ENCODE measurements around the gene CCNE1.
A peak's percentile ranks its signal among the peaks of the same experiment; 100 is the strongest.
"Not testable (repeated sequence)": the region's sequence is repeated elsewhere in the genome, so short reads cannot be mapped to it uniquely, and the experiment has no call there.

CCNE1 gene

DNA sequence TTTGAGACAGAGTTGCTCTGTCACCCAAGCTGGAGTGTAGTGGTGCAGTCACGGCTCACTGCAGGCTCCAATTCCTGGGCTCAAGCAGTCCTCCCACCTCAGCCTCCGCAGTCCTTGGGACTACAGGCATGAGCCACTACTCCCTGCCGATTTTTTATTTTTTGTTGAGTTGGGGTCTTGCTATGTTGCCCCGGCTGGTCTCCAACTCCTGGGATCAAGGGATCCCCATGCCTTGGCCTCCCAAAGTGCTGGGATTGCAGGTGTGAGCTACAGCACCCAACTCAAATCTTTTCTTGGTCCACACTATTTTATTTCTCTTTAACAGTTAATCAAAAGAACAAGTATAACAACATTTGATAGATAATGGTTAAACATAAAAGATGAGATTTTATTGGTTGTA lies 7.5 kb downstream of the CCNE1 start:
- DNase-seq: no peak

GRCh38 chr19:29819986-29820385 lies 8.2 kb downstream of the CCNE1 start:
- DNase-seq: no peak

- DNase-seq: no peak
Observed at GRCh38 chr19:29823581-29824330, 12.0 kb downstream of the CCNE1 start.

- DNase-seq: not testable (repeated sequence)
Observed at GRCh38 chr19:29825263-29825662, 13.5 kb downstream of the CCNE1 start.

- peak; percentile 57 for DNase-seq
Observed at GRCh38 chr19:29831041-29831548, 19.3 kb downstream of the CCNE1 start.

GRCh38 chr19:29831686-29832085 lies 19.9 kb downstream of the CCNE1 start:
- DNase-seq: no peak

- no peak for DNase-seq
Observed at GRCh38 chr19:29832801-29833200, 21.0 kb downstream of the CCNE1 start.

DNA sequence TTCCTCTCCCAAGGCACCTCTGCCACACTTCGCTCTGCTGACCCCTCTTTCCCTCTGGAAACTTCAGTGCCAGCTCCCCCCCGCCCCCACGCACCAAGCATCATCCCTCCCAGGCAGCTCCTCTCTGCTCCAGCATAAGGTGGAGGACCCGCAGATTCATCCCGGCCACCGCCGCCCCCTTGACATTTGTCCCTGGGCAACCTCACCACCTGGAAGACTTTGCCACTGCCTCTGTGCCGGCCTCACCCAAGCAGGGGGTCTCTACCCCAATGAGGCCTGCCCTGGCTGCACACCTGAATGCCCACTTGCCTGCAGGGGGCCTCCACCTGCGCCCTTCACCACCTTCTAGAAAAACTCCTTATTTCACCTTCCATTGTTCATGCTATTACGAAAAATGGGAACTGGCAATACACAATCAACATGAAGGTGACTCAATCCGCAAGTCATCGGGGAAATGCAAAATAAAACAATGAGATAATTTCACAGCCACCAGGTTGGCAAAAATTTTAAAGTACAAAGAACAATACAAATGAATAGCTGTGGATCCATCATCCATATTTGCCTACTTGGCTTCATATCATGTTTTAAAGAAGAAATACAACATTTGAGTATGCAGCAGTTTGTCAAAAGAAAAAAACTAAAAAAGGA lies 21.9 kb downstream of the CCNE1 start:
- DNase-seq: no peak

DNA sequence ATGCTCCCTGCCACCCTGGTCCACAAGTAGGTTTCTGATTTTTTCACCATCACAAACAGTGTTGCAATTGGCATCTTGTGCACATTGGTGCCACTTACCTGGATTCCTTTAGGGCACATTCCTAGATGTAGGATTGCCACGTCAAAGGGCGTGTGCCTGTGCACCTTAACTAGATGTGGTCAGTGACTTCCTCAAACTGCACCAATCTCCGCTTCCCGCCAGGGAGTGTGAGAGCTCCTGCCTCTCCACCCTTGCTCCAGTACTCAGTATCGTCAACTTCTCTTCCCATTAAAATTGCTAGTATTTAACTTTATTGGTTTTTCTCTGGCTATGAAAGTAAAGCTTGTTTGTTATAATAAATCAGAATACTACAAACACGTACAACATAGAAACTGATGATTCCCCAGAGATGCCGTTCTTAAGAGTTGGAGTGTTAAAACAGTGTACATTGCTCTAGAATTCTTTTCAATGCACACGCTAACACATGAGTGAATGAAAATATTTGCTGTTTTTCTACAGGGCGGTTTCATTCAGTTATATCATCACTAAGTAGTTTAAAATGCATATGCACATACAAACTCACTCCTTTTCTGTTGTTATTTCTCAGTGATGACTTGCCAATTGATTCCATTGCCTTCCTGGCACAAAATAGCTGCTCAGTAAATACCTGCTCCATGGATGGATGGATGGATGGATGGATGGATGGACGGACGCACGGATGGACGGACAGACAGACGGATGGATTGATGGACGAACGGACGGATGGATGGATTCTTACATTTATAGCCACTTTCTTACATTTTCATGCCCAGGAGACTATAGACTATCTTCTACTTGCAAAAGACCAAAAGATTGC lies 23.4 kb downstream of the CCNE1 start:
- no peak for DNase-seq

DNA sequence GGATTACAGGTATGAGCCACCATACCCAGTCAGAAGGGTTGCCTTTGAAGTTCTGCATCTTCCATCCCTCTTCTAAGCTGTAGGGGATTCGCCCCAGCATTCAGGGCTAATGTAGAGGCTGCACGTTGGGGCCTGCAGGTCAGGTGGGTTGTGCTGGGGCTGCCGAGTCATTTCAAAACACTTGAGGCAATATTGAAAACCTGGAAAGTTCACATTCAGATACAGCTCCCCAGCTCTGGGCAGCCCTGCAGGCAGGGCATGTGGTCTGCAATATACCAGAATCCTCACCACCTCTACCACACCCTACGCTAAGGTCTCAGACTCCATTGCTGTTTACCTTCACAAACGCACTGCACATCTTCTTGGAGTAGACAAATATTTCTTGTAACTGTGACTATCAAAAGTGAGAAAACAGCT lies 24.6 kb downstream of the CCNE1 start:
- DNase-seq: no peak

DNA sequence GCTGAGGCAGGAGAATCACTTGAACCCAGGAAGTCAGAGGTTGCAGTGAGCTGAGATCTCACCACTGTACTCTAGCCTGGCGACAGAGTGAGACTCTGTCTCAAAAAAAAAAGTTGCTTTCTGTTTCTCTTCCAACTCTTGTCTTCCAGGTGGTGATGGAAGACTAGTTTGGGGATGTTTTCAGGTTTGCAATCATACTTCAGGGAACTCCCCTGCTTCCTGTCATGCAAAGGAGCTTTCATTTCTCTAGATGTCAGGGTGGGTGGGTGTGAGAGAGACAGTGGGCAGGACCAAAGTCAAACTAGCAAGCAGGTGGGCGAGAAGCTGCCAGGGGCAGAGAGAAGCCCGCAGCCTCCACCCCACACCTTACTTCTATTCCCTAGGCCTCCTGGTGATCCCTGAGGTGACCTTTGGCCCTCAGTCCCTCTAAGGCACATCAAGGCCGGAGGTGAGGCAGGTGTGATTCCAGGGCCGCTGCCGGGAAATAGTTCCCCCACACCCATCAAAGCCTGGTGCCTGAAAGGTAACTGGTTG lies 25.7 kb downstream of the CCNE1 start:
- no peak for DNase-seq

DNA sequence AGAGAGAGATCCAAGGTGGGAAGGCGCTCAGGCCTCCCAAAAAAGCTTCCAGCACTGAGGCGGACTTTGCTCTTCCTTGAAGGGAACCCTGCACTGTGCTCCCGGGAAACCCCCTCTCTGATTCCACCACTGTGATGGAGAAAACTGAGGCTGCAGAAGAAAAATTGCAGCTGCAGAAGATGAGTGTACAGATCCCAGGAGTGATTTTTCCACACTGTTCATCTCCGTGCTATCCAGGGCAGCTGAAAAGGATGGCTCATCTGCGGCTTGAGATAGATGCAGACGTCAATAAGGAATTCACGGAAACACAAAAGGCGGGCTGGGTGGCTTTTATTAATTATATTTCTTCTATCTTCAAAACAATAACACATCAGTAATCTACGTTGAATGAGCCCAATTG lies 26.2 kb downstream of the CCNE1 start:
- DNase-seq: no peak

DNA sequence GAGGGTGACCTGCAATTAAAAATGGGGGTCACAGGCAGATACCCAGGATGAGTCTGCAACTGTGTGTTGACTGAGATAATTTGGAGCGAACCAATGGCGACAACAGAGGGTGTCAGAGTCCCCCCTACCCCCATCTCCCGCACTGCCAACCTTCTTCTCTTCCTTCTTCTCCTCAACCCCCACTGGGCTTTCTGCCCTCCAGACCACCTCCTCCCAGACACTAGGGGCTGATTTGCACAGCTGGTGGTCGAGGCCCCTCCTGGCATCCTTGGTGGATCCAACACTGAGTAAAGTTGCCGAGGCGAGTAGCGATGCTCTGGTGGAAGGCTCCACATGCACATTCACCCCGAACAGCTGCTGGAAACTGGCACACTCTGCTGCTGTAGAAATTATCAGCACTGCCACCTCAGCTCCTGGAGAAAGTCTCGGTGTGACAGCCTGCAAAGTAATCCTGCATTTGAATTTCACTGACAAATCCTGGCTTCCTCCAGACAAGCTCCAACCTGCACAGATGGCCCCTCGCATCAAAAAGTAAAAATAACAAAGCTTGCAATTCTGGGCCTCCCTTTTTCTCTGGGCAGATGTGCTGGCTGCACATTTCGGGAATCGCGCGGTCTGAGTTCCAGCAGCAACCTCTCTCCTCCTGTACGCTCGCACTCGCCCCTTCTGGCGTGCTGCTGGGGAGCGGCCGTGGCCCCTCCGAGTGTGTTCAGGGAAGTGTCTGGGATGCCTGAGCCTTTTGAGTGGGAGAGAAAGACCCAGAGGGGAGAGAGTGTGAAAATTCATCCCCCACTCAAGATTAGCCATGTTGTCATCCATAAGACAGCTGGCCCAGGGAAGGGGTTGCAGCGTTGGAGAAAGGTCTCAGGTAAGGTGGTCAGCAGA lies 28.5 kb downstream of the CCNE1 start:
- no peak for DNase-seq

GRCh38 chr19:29841209-29841558 lies 29.4 kb downstream of the CCNE1 start:
- no peak for DNase-seq

GRCh38 chr19:29841559-29842367 lies 30.0 kb downstream of the CCNE1 start:
- DNase-seq: no peak

DNA sequence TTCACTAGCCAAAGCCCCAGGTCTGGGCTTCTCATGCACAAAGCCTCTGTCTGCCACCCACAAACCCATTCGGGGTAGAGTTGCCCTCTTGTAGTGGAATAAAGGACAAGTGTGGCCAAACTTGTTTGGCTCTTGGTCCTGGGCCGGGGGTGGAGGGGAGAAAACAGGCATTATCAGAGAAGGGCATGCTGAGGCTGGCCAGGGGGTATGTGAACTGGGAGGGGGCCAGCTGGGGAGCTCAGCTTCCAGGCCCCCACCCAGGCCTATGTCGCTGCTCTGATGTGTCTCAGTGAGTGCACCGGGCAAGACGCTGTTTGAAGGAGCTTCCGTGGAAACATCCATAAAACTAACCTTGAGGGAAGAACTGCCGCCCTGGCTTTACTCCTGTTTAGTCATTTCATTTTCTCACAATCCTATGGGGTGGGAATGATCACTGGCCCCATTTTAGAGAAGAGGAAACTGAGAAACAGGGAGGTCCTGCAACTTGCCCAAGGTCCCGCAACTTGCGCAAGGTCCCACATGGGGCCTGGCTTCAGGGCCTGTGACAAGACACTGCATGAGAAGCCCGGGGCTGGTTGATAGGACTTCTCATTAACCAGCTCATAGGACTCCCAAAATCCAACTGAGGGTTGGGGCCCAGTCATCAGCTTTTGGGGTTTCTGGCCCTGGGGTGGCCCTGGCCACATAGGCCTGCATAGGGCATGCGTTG lies 30.8 kb downstream of the CCNE1 start:
- no peak for DNase-seq

DNA sequence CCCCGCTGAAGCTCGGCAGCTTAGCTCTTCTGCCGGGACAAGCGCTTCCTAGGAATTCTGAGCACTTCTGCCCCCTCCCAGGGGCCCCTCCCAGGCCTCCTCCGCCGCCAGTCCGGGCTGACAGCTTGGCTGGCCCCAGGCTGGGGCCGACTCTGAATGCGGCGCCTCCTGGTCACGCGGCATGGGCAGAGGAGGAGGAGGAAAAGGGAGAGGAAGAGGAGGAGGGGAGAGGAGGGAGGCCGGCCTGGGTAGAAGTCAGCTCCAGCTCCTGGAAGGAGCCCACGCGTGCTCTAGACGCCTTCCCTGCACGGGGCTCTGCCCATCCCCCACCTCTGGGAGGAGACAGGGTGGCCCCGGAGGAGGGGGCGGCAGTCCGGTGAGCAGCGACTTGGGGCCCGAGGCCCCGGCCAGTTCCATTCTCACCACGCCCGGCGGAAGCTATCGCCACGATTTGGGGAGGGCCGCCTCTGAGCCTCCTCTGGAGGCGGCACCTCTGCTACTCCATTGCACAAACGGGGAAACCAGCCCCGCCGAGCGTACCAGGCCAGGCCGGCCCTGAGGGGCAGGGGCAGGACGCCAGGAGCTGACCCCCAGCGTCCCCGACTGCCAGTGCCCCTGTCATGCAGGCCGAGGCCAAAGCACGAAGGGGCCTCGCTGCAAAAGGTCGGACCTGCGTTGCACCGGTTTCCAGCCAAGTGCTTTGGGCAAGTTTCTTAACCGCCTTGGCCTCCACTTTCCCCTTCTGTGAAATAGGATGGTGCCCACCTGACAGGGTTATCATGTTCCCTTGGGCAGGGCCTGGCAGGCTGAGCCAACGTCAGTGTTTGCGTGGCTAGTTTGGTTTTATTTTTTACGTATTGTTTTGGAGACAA lies 31.6 kb downstream of the CCNE1 start:
- DNase-seq: peak; percentile 39

DNA sequence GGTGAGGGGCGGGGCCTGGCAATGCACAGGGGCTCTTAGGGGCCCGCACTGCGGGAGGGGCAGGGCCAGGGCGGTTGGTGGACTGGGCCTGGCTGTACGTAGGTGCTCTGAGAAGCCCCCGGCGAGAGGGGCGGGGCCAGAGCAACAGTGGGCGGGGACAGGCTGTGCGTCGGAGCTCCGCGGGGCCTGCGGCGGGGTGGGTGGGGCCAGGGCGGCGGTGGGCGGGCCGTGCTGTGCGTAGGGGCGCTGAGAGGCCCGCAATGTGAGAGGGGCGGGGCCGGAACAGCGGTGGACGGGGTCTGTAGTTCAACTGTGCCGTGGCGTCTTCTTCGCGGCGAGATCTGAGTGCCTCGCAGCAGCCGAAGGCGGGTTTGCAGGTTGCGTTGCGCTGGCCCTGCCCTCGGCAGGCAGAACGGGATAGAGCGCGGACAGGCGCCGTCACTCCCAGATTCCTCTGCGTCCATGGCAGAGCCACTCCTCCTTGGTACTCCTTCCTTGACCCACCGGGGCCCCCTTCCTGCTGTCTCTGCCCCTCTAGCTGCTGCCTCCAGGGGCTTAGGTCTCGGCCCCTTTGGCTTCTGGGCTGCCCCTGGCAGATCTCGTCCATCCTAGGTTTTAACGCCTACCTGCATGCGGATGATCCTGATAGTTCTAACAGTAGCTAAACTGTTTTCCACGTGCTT lies 33.2 kb downstream of the CCNE1 start:
- peak; percentile 98 for DNase-seq

GRCh38 chr19:29845574-29846176 lies 33.9 kb downstream of the CCNE1 start:
- DNase-seq: no peak
